HK-2 (cell line): ENCODE measurements around the gene HTR2C.
"Not testable (repeated sequence)": the region's sequence is repeated elsewhere in the genome, so short reads cannot be mapped to it uniquely, and the experiment has no call there.

ENCODE experiments used
- DNase-seq: peaks from one replicate; pipeline ENCODE4 v3.0.0-alpha.2; 2018; ENCODE audit not compliant: unreplicated experiment

The HTR2C gene

DNA sequence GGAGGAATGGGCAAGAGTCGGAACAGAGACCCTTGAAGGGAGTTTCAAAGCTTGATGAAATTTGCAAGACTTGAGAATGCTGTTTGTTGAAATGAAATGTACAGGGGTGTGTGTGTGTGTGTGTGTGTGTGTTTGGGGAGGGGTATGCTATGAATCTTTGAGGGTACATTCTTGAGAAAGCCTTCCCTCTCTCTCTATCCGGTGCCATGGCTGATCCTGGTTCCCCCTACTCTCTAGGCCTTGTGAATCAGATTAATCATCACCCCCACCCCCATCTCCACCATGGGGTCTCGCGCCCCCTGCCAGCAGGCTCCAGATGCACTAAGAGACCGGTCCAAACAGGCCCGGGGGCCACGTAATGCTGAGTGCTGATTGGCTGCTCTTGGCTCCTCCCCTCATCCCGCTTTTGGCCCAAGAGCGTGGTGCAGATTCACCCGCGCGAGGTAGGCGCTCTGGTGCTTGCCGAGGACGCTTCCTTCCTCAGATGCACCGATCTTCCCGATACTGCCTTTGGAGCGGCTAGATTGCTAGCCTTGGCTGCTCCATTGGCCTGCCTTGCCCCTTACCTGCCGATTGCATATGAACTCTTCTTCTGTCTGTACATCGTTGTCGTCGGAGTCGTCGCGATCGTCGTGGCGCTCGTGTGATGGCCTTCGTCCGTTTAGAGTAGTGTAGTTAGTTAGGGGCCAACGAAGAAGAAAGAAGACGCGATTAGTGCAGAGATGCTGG lies at the start of gene HTR2C:
TSS of gene HTR2C (plus strand) at position 441 of the 729 bp plus-strand sequence. CDS start 142,851 bp downstream, outside the sequence.
- no peak for DNase-seq

DNA sequence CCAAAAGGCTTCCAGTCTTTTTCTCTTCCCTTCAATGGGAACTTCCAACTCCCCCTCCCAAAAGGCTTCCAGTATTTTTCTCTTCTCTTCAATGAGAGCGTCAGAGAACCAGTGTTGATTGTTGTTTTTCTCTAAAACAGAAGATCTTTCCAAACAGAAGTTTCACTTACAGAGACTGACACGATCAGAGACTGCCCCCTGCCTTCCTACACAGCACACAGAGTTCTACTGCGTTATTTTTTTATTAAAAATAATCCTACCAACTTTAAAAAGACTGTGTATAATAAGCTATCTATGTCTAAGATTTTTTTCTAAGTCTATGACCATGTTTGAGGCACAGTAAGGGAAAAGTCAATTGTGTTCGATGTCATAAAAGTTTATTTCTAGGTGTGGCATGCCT lies 3.5 kb upstream of the HTR2C start:
- no peak for DNase-seq

DNA sequence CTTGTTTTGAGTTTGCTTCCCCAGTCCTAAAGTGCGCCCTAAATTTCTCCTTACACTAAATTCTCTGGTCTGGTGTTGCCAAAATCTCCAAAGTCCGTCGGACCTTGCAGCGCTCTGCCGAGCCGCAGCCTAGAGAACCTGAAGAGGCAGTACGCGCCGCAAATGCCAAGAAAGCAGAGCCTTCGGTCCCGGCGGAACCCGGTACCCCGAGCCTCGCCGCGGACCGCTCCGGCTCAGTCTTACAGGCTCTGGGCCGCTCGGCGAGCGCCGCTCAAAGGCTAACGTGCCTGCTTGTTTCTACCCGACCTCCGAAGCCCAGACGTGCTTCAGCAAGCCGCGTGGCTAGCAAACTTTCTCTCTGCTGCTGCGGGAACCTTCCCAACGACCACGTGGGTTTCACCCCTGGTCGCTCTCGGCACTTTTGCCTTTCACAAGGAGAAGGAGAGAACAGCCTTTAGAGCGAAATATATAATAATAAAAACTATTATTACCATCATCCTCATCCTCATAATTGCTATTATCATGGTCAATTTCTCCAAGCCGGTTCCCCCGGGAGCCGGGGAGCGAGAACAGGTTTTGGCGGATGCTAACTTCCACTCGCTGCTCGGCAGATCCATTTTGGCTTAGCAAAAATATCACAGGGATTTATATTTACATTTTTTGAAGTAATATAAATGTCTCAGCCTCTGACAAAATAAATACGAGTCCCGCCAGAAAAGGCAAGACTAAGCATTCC lies 2.2 kb upstream of the HTR2C start:
- no peak for DNase-seq

DNA sequence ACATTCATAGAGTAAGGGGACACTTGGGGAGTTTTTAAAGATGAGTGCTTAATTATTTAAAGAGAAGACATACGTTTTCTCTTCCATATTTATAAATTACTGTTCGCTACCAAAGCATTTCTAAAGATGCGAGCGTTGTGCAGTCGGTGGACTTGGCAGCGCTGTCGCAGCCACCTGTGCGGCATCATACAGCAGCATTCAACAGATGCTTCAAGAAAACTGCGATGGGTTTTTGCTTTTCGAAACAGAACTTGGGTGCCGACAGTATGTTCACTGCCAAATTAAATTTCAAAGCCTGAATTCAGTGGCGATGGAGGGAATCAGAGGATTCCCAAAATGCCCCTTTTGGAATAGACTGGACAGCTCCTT lies 1.6 kb upstream of the HTR2C start:
- no peak for DNase-seq

DNA sequence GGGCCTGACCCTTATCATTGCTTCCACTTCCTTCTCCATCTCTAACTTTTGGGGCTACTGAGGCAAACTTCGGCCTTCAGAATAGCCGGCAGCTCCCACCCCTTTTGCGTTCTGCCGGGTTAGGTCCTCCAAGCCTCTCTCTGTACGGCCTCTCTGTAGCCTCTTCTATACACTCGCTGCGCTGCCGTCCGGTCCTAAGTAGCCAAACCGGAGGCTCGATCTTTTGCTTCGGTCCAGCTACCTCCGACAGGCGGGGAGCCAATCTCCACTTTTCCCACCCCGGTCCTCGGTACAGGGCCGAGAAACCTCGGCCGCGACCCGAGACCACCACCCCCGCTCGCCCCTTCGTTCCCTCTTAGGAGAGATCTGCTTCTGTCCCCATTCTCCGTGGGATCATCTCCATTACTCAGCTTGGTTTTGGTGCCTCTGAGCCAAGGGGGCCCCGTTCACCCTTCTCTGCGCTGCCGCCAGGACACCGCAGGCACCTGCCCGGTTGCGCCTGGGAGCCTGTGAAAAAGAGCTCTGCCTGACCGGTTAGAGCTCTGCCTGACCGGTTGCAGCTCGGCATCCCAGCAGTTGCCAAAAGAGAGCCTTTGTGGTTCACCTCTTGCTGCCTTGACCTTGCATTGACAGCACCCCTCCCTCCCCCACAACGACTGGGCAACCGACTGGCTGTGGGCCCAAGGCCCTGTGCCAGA lies 1.0 kb upstream of the HTR2C start:
- DNase-seq, result no peak

DNA sequence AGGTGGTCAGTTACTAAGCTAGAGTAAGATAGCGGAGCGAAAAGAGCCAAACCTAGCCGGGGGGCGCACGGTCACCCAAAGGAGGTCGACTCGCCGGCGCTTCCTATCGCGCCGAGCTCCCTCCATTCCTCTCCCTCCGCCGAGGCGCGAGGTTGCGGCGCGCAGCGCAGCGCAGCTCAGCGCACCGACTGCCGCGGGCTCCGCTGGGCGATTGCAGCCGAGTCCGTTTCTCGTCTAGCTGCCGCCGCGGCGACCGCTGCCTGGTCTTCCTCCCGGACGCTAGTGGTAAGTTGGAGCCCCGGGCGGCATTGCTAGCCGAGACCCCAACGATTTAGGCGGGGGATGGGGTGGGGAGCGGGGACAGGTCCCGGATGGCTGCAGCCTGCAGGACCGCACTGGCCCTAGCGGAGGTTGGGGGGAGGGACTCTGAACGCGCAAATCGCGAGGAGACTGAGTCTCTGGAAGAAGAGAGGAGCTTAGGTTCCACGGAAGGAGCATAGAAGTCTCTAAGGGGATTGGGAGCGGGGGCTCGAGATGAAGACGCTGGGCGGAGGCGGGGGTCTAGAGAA lies 573 bp downstream of the HTR2C start:
- DNase-seq, result no peak

DNA sequence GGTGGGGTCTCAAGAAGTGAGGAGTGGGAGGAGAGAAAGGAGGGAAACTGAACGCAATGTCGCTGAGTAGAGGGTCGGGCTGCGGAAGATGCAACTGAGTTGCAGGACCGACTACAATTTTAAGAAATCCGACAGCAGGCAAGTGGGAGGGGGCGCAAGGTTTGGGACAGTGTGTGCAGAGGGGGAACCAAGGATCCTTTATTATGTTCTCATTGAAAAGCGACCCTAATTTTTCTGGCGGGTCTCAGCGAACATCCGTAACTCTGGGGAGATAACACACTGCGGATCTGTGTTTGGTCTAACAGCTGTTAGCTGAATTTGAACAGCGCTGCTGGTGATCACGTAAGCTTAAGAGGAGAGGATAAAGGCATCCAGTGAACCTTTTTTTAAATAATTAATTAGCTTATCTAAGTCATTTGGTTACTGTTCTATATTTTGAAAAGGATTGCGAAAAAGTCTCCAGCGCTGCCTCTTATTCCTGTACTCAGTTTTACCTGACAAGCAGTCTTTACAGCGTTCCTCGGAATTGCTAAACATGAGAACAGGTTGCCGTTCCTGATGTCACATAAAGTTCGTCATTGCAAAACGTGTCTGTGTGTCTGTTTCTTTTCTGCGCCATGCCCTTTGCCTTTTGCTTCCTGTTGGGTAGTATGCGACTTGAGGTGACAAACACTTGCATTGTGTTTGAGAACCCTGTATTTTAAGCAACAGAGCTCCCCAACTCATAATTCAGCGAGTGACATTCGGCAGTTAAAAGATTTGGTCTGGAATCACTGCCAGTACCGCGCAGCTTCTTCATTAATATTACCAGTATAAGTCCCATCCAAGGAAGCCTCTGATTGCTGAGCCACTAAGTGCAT lies 1.3 kb downstream of the HTR2C start:
- DNase-seq, result no peak

DNA sequence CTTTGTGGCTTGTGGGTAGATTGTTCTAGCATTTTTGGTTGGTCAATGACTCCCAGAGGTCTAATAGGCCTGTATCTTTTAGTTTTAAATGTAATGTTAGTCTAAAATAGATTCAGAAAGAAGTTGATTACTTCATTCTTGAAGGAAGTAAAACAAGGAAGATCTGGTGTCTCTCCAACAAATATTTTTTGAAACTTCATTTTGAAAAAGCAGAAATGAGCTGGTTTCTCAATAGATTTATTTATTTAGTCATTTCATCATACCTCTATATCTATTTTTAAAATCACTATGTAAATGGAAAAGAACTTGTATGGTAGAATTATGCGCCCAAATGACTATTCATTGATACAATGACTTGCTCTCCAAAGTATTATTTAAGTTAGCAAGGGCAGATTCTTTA lies 7.2 kb downstream of the HTR2C start:
- no peak for DNase-seq

DNA sequence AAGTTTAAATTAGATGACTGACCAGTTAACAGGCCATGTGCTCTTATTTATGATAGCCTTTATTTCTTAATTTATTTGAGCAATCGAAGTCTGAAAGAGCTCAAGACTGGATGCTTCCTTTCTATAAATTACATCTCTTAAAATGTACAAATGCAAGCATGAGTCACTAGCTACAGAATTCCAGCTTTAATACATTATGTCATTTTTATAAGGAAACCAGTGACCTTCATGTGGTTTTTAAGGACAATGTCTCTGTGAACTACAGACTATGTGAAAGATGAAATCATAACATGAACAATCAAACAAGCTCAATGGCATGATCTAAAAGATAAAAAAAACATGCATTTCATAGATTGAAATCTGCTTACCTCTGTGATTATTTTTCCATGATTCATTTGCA lies 15.4 kb downstream of the HTR2C start:
- DNase-seq, result no peak

DNA sequence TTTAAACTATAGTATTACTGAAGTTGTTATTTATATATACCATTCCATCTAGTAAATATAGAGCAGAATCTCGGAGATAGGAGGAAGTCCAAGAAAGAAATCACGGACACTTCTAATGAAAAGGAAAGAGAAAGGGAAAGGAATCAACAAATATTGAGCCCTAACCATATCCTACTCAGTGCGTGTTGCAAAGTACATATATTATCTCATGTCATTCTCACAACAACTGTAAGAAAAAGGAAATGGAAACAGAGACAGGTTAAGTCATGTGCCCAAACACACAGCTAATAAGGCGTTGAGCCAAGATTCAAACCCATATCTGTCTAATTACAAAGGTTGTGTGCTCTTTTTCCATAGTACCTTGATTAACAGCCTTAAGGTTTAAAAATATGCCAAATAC lies 16.0 kb downstream of the HTR2C start:
- DNase-seq, result no peak

DNA sequence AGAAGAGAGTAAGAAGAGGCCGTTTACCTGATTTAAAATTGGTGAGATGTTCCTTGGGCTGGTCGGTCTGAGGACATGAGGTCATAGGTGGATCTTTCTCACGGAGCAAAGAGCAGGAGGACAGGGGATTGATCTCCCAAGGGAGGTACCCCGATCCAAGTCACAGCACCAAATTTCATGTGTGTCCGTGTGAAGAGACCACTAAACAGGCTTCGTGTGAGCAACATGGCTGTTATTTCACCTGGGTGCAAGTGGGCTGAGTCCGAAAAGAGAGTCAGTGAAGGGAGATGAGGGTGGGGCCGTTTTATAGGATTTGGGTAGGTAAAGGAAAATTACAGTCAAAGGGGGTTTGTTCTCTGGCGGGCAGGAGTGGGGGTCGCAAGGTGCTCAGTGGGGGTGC lies 22.7 kb downstream of the HTR2C start:
- DNase-seq, result not testable (repeated sequence)

DNA sequence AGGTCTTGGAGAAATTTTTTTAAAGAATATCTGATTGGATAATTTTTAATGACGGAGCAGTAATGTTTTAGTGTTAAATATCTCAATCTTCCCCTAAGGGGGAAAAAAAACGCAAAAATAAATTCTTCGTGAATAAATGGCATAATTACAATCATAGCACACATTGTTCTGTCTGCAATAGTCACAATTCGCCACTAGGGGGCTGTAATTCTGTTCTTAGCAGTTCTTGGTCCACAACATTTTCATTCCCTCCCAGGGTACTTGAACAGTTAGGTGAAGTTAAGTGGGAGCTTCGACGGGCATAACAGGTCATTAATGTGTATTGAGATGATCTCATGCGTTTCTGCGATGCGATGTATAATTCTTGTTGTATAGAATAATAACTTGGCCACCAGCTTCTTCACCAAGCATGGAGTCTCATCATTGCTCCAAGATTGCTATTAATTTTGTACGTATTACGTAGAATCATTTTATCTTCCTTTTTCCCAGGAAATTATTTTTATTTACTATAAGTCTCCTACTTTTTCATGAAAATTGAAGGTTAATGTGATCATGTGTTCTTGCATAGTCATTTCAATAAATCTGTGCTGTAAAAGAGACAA lies 27.2 kb downstream of the HTR2C start:
- peak; percentile 5 for DNase-seq

DNA sequence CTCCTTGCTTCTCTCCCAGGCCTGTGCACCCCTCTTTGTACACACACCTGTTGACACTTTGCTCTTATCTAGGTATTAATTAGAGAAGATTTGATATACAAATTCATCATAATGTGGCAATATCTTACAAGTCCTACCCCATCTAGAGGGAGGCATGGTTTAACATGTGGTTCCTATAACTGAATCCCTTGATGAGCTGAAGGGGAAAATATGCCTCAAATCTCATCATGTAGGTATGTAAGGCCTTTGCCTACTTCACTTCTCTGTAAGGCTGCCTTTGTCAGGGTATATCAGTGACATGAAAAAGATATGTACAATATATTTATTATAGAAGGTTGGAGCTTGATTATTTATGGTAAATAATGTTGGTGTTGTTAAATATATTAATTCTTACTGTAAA lies 31.9 kb downstream of the HTR2C start:
- DNase-seq, result no peak

DNA sequence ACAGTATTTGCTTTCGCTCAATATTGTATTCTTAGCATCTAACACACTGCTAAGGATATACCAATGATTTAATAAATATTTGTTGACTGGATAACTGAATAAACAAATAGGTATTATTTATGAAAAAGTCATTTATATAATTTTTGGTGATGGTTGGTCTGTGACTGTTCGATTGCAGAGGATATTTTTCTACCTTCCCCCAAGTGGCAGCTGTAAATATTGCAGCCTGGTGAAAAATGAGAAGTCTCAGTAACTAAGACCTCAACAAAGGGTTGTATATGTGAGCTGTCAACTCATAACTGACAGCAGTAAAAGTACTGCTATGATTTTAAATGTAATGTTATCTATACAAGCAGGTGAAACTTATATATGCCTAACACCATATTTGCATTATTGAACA lies 36.0 kb downstream of the HTR2C start:
- no peak for DNase-seq

DNA sequence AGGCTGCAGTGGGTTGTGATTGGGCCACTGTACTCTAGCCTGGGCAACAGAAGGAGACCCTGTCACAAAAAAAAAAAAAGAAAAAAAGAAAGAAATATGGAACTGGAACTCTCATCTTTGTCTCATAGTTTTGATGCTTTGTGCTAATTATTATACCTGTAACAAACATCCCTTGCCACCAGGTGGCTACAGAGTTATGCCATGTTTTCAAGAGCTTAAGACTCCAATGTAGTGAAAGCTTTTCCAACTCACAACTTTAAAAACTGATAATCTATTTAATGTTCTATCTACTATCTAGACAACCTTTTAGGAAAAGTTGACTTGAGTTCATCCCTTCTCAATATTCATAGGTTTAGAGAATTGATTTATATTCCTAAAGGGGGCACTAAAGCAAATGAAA lies 42.4 kb downstream of the HTR2C start:
- no peak for DNase-seq

DNA sequence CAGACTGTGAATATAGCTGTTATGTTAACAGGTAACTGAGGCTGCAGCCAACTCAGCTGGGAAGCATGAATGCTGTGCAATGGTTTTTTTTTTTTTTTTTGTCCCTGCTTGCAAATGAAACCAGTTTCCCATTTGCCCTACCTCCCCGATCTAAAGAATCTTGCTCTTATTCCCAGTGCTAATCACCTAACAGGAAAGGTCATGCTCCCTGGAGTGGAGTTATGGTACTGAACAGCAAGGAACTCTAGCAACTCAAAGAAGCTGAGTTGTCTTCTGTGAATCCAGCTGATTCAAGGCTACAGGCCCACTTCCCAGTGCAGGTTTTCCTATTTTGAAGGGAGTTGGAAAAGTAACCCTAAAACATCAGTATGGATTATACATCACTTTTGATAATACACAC lies 52.1 kb downstream of the HTR2C start:
- no peak for DNase-seq

DNA sequence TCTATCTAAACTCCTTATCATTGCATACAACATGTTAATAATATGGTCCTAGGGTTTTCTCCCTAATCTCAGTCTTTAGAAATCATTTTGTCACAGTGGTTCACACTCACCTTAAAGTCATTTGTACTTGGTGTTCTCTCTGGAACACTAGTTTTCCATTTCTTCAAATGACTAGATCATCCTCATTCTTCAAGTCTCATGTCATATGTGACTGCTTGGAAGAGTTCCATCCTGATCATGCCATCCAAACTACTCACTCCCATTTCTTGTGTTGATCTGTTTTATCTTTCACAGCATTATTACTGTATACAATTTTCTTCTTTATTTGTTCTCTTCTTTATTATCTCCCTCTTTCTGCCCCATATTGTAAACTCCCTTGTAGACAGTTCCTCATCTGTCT lies 66.5 kb downstream of the HTR2C start:
- no peak for DNase-seq

DNA sequence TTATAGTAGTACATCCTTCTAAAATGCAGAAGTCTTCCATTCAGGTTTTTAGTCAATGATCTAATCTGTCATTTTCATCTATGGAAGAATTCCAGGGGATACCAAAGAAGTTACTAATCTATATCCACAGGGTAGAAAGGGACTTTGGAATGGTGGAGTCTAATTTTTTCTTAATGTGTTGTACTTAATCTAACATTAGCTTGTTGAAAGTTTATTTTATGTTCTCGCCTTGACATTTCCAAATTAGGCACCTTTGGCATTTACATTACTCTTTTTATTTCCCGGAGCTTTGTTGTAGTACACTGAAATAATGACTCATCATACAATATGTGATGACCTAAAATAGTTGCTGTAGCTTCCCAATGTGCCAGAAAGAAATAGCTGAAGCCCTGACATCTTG lies 91.5 kb downstream of the HTR2C start:
- DNase-seq, result no peak

DNA sequence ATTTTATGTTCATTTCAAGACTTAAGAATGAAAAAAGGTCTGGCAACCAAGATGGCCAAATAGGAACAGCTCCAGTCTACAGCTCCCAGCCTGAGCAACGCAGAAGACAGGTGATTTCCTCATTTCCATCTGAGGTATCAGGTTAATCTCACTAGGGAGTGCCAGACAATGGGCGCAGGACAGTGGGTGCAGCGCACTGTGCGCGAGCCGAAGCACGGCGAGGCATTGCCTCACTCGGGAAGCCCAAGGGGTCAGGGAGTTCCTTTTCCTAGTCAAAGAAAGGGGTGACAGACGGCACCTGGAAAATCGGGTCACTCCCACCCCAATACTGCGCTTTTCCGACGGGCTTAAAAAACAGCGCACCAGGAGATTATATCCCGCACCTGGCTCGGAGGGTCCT lies 116.6 kb downstream of the HTR2C start:
- not testable (repeated sequence) for DNase-seq

DNA sequence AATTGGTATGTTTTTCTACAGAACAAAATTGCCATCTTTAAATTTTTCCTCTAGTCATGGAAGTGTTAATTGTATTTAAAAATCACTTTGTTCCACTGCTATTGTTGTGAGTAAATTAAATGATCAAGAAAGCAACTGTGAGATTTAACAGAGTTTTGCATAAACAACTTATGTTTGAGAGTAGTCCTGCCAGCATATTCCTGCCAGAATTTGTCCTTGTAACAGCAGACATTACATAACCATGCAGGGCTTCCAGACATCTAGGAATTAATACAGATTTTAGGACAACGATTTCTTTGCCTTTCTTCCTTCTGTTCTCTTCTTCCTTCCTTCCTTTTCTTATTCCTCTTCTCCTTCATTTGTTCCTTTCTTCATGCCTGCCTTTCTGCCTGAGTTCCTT lies 125.5 kb downstream of the HTR2C start:
- DNase-seq, result no peak

DNA sequence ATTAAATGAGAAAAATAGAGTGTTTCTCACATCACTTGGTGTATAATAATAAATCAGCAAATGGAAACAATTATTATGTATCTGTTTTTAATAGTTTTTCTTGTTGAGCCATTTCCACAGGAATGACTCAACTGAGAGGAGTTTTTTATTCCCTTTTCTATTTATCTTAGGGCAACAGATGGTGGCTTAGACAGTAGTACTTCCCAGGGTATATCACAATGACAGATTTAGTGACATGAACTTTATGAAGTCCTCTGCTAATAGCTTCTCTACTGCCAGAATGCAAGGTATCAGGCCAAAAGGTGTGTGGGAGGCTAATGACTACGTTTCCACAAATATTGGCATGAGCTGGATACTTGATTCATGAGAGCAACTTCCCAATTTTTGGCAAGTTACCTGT lies 126.7 kb downstream of the HTR2C start:
- no peak for DNase-seq
